ENCODE data around the gene IL17C.

GRCh38 chr16:88593910-88594309 lies 44.5 kb upstream of the IL17C start:
- TF ChIP-seq NANOG (IDR thresholded peaks at IDR 0.05; ENCODE audit: insufficient read depth, low read depth, low read length, poor library complexity, severe bottlenecking) (no peak), BCL11A (IDR thresholded peaks at IDR 0.05; ENCODE audit: low read depth in 2 of 2, low read length in 2 of 2) (no peak)

Data from H1 (cell line).